ENCODE measurements around the gene KRTAP10-12.

DNA sequence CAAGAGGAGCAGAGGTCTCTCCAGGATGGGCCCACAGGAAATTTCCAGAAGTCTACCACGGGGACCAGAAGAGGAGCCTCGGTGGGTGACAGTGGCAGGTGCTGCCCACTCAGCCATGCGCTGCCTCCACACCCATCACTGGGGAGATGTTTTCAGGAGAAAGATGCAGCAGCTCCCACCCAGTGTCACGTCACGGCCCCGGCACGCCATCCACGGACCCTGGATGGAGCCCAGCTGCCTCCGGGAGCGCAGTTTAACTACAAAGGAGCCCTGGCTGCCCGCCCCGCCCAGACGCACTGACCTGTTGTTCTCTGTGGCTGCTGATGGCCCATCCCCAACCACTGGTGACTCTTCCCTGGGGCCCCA lies 7.6 kb downstream of the KRTAP10-12 start:
- TF ChIP-seq, protein P1, sequence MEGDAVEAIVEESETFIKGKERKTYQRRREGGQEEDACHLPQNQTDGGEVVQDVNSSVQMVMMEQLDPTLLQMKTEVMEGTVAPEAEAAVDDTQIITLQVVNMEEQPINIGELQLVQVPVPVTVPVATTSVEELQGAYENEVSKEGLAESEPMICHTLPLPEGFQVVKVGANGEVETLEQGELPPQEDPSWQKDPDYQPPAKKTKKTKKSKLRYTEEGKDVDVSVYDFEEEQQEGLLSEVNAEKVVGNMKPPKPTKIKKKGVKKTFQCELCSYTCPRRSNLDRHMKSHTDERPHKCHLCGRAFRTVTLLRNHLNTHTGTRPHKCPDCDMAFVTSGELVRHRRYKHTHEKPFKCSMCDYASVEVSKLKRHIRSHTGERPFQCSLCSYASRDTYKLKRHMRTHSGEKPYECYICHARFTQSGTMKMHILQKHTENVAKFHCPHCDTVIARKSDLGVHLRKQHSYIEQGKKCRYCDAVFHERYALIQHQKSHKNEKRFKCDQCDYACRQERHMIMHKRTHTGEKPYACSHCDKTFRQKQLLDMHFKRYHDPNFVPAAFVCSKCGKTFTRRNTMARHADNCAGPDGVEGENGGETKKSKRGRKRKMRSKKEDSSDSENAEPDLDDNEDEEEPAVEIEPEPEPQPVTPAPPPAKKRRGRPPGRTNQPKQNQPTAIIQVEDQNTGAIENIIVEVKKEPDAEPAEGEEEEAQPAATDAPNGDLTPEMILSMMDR (conservative IDR thresholded peaks at IDR 0.05 in 1 of 2, IDR thresholded peaks at IDR 0.05 in 1 of 2; ENCODE audit: extremely low read depth in 1 of 2, insufficient read depth in 1 of 2, low read depth in 1 of 2, low read length in 2 of 2): no peak
- TF ChIP-seq EZH2 (IDR thresholded peaks at IDR 0.05; ENCODE audit: borderline replicate concordance, low read length): no peak

Measured in mammary epithelial cell (primary cell).